Left cardiac atrium (tissue), 4 donors: ENCODE results near the gene MAPK13. TPM values are rescaled to one million over a fixed set of nuclear protein-coding genes. Genes with fewer than 3 reads are reported as not detected.
"Not testable (repeated sequence)": the region's sequence is repeated elsewhere in the genome, so short reads cannot be mapped to it uniquely, and the experiment has no call there.

Source experiments
- ATAC-seq, 2 donors: fragments of 200-7000 bp; cut with Tn5 transposase; one replicate each; pipeline ENCODE4 v1.9.1; 2020; ENCODE audit warnings: mild to moderate bottlenecking in 2 of 2, moderate library complexity in 2 of 2
- DNase-seq: peaks from one replicate; pipeline ENCODE4 v3.0.0-alpha.2; 2020
- intact Hi-C, 2 donors: fragments of 100-400 bp; cut with DNase I; formaldehyde crosslinking; loops; one replicate each; pipeline versions ENCODE4 v1.14.1 to v1.15.1; 2022 to 2023
- long read RNA-seq: library from polyadenylated mRNA; unstranded; transcript quantifications from one replicate; pipeline ENCODE4 v2.0.0, GENCODE V29; 2021
- total RNA-seq, 2 donors: library from RNA; stranded (reverse); fragmentation: NEBNext Ultra II Directional; extraction: Animal tissue kit (Norgen Biotek cat#: 25700); gene quantifications; one replicate each; pipeline ENCODE4 v1.2.1, GENCODE V29; 2021
- donor health status: DM: no; HTN: yes; CAD: no.
- donor health status: DM: no; HTN: yes; CAD: no; lungs with severe emphysema.
- donor health status: DM: yes; HTN: yes; CAD: no.
- donor health status: Dilated cardiomyopathy.

Gene MAPK13
- total RNA-seq: 1 to 10 TPM; 1.9 to 4.6 TPM
- long read RNA-seq: 0 reads

GRCh38 chr6:36129941-36130666, at the start of gene MAPK13:
MAPK13 (plus strand) TSS chr6:36130513; CDS start chr6:36130583, 70 bp downstream.
- intact Hi-C loops: loop anchor here in 1 of 2 donors (5.0 kb wide), 1 partner anchor 227 kb away; no protein-coding TSS in a partner anchor

GRCh38 chr6:36082318-36082717, 48.0 kb upstream of the MAPK13 start:
- intact Hi-C loops: no loop called here
- DNase-seq: no peak
- no peak for ATAC-seq

More at GRCh38 chr6:36129941-36130666, at the start of gene MAPK13:
- ATAC-seq (peak; percentile 8 to 35), DNase-seq (no peak)

GRCh38 chr6:36083446-36083845, 46.9 kb upstream of the MAPK13 start:
- intact Hi-C loops: no loop called here
- ATAC-seq (no peak), DNase-seq (no peak)

- ATAC-seq, DNase-seq, intact Hi-C loops: not testable (repeated sequence)
Measured at GRCh38 chr6:36088204-36088603, 42.1 kb upstream of the MAPK13 start.

GRCh38 chr6:36089048-36089447, 41.3 kb upstream of the MAPK13 start:
- intact Hi-C loops: no loop called here
- DNase-seq (no peak), ATAC-seq (no peak)

GRCh38 chr6:36094238-36094637, 36.1 kb upstream of the MAPK13 start:
- DNase-seq (no peak), ATAC-seq (no peak)
- intact Hi-C loops: loop anchor here (1.0 to 2.0 kb wide), 2 partner anchors 67 kb away; partner anchors contain the start of gene MAPK14 (in 2 of the 2)

- intact Hi-C loops: loop anchor here (1.0 to 2.0 kb wide), 2 partner anchors 68 kb away; partner anchors contain the start of gene MAPK14 (in 2 of the 2)
- ATAC-seq (peak; percentile 90 to 91), DNase-seq (peak; percentile 85)
Measured at GRCh38 chr6:36094753-36095496, 35.4 kb upstream of the MAPK13 start.

GRCh38 chr6:36095497-36096391, 34.6 kb upstream of the MAPK13 start:
- intact Hi-C loops: loop anchor here in 1 of 2 donors (2.0 kb wide), 1 partner anchor 69 kb away; the partner anchor contains the start of gene MAPK14
- DNase-seq: no peak
- no peak for ATAC-seq

- no peak for ATAC-seq
- intact Hi-C loops: no loop called here
- no peak for DNase-seq
Measured at GRCh38 chr6:36098253-36098919, 31.9 kb upstream of the MAPK13 start.

GRCh38 chr6:36098920-36099647, 31.2 kb upstream of the MAPK13 start:
- intact Hi-C loops: no loop called here
- no peak for DNase-seq
- peak; percentile 64 to 70 for ATAC-seq

- peak; percentile 47 to 67 for ATAC-seq
- intact Hi-C loops: no loop called here
Measured at GRCh38 chr6:36099869-36100483, 30.3 kb upstream of the MAPK13 start.

GRCh38 chr6:36101691-36102090, 28.6 kb upstream of the MAPK13 start:
- intact Hi-C loops: no loop called here
- ATAC-seq: no peak
- no peak for DNase-seq

More at GRCh38 chr6:36099869-36100483, 30.3 kb upstream of the MAPK13 start:
- no peak for DNase-seq

GRCh38 chr6:36102853-36103252, 27.5 kb upstream of the MAPK13 start:
- intact Hi-C loops: no loop called here
- ATAC-seq (no peak), DNase-seq (no peak)

GRCh38 chr6:36104836-36105235, 25.5 kb upstream of the MAPK13 start:
- ATAC-seq (peak; percentile 44 to 79), DNase-seq (no peak)
- intact Hi-C loops: no loop called here

GRCh38 chr6:36109092-36109491, 21.2 kb upstream of the MAPK13 start:
- ATAC-seq (peak in 1 of 2 donors; percentile 44), DNase-seq (no peak)
- intact Hi-C loops: no loop called here

- no peak for DNase-seq
- intact Hi-C loops: no loop called here
- no peak for ATAC-seq
Measured at GRCh38 chr6:36110050-36110449, 20.3 kb upstream of the MAPK13 start.

GRCh38 chr6:36110863-36111262, 19.4 kb upstream of the MAPK13 start:
- DNase-seq: no peak
- no peak for ATAC-seq
- intact Hi-C loops: no loop called here
